Ishikawa (cell line): ENCODE data around the gene C14orf132.

Experiments
- CEBPB ChIP-seq: IDR thresholded peaks from 2 replicates; pipeline ENCODE4 v1.6.1; 2012
- CREB1 ChIP-seq: IDR thresholded peaks from 2 replicates; pipeline ENCODE4 v1.6.1; 2012; ENCODE audit warnings: low read depth
- EGR1 ChIP-seq: IDR thresholded peaks from 2 replicates; pipeline ENCODE4 v1.6.1; 2012
- EP300 ChIP-seq: IDR thresholded peaks from 2 replicates; pipeline ENCODE4 v1.6.1; 2012; ENCODE audit warnings: borderline replicate concordance
- FOXM1 ChIP-seq: IDR thresholded peaks from 2 replicates; pipeline ENCODE4 v1.6.1; 2012; ENCODE audit warnings: low read depth, borderline replicate concordance
- NFIC ChIP-seq: IDR thresholded peaks from 2 replicates; pipeline ENCODE4 v1.6.1; 2012
- RAD21 ChIP-seq: IDR thresholded peaks from 2 replicates; pipeline ENCODE4 v1.6.1; 2012; ENCODE audit warnings: low read depth
- TAF1 ChIP-seq: IDR thresholded peaks from 2 replicates; pipeline ENCODE4 v1.6.1; 2012; ENCODE audit warnings: low read depth, mild to moderate bottlenecking
- TCF12 ChIP-seq: IDR thresholded peaks from 2 replicates; pipeline ENCODE4 v1.6.1; 2012; ENCODE audit warnings: low read depth
- TEAD4 ChIP-seq: IDR thresholded peaks from 2 replicates; pipeline ENCODE4 v1.6.1; 2012
- YY1 ChIP-seq: IDR thresholded peaks from 2 replicates; pipeline ENCODE4 v1.6.1; 2012; ENCODE audit warnings: low read depth
- ZBTB7A ChIP-seq: IDR thresholded peaks from 2 replicates; pipeline ENCODE4 v1.6.1; 2012; ENCODE audit warnings: low read depth
- TF ChIP-seq, protein P1 (sequence below): IDR thresholded peaks from 2 replicates; pipeline ENCODE4 v1.6.1; 2012
- TF ChIP-seq, protein P2 (sequence below): IDR thresholded peaks from 2 replicates; pipeline ENCODE4 v1.6.1; 2012; ENCODE audit warnings: low read depth, mild to moderate bottlenecking

Gene C14orf132

DNA sequence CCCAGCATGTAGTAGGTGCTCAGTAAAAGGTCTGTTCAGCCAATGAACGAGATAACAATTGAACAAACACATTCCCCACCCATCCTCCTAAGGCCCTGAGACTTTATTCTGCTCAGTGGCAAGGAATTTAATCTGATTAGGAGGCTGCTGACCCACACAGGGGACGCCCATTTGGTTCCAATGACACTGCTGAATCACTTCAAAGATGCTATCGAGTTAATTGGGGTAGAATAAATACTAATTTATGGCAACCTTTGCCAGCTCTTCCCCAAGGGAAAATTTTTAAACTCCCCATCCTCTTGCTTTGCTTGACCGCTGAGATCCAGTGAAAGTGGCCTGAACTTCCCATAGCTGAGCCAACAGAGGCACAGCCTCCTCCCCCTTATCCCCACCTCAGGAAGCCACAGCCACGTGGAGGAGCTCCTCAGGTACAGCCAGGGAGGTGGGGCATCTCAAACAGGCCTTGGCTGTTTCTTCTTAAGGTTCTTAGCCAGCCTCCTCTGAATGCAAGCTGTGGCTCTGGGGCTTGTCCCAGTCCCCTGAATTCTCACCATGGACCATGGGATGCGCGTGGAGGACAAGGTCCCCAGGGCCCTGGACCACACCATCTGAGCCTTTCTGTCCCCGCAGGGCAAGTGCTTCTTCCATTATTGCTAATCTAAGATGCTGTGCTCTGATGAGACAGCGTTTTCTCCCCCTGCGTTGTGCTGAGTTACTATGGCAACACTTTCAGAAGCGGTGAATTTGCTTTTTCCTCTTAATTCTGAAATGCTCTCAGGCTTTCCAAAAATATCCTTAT, 26.7 kb downstream of the C14orf132 start:
- no peak for TF ChIP-seq FOXM1
- TF ChIP-seq TEAD4, result no peak
- no peak for TF ChIP-seq NFIC
- no peak for TF ChIP-seq TAF1
- TF ChIP-seq, protein P1, sequence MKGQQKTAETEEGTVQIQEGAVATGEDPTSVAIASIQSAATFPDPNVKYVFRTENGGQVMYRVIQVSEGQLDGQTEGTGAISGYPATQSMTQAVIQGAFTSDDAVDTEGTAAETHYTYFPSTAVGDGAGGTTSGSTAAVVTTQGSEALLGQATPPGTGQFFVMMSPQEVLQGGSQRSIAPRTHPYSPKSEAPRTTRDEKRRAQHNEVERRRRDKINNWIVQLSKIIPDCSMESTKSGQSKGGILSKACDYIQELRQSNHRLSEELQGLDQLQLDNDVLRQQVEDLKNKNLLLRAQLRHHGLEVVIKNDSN, result no peak
- TF ChIP-seq EP300, result no peak
- TF ChIP-seq RAD21, result no peak
- TF ChIP-seq CEBPB, result no peak
- no peak for TF ChIP-seq TCF12
- TF ChIP-seq, protein P2, sequence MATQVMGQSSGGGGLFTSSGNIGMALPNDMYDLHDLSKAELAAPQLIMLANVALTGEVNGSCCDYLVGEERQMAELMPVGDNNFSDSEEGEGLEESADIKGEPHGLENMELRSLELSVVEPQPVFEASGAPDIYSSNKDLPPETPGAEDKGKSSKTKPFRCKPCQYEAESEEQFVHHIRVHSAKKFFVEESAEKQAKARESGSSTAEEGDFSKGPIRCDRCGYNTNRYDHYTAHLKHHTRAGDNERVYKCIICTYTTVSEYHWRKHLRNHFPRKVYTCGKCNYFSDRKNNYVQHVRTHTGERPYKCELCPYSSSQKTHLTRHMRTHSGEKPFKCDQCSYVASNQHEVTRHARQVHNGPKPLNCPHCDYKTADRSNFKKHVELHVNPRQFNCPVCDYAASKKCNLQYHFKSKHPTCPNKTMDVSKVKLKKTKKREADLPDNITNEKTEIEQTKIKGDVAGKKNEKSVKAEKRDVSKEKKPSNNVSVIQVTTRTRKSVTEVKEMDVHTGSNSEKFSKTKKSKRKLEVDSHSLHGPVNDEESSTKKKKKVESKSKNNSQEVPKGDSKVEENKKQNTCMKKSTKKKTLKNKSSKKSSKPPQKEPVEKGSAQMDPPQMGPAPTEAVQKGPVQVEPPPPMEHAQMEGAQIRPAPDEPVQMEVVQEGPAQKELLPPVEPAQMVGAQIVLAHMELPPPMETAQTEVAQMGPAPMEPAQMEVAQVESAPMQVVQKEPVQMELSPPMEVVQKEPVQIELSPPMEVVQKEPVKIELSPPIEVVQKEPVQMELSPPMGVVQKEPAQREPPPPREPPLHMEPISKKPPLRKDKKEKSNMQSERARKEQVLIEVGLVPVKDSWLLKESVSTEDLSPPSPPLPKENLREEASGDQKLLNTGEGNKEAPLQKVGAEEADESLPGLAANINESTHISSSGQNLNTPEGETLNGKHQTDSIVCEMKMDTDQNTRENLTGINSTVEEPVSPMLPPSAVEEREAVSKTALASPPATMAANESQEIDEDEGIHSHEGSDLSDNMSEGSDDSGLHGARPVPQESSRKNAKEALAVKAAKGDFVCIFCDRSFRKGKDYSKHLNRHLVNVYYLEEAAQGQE, result no peak
- TF ChIP-seq CREB1, result no peak

DNA sequence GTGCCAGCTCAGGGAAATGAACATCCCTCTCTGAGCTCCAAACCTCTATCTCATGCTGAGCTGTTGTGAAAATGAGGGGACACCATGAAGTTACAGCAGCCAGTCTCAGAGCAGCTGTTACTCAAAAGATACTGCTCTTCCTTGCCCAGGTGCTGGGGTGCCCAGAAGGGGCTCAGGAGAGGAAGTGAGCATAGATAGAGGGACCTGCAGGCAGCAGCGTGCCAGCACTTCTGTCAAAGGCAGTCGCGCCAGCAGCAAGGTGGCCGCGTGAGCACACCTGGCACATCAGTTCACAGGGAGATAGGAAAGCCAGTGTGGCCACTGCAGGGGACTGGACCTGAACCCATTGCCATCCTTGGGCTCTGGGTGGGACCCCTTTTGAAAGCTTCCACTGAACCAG, 27.8 kb downstream of the C14orf132 start:
- TF ChIP-seq CEBPB (no peak), EP300 (no peak), ZBTB7A (no peak), TAF1 (no peak), YY1 (no peak), RAD21 (no peak)
- TF ChIP-seq, protein P2, result no peak

DNA sequence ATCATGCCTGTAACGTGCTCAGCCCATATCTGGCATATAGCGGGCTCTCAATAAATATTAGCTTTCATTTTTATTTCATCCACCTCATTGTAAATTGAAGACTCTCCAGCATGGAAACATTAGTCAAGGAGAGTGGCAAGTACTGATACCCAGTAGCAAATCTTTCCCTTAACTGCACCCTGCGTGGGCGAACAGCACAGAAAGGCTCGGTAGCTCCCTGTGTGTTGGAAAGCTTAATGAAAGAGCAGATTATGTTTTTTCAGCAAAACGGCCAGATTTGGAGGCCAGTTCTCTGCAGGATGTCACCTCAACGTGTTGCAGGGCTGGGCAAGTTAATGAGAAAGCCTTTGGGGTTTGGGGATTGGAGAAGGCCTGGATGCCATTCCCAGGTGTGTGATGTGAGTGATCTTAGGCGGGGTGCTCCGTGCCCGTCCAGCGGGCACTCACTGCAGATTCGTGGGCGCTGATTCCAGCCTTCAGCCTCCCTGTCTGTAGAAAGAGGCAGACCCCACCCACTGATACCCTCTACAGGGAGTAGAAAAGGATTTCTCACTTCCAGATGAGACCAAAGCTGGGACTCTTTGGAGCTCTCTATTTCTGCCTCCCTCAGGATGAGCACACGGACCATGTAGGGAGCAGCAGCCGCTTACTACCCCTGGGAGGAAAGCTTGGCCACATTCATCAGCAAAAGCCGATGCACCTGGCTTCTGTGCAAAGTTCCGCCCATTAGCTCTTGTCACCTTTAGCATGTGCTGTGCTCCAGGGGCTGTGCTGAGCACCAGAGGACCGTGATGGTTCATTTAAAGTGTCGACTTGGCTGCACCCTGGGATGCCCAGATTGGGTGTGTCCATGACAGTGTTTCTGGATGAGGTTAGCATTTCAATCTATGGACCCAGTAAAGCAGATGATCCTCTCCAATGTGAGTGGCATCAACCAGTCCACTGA, 29.1 kb downstream of the C14orf132 start:
- no peak for TF ChIP-seq EP300
- no peak for TF ChIP-seq TAF1
- no peak for TF ChIP-seq NFIC
- TF ChIP-seq, protein P1, result no peak
- TF ChIP-seq, protein P2, result no peak
- no peak for TF ChIP-seq CEBPB

DNA sequence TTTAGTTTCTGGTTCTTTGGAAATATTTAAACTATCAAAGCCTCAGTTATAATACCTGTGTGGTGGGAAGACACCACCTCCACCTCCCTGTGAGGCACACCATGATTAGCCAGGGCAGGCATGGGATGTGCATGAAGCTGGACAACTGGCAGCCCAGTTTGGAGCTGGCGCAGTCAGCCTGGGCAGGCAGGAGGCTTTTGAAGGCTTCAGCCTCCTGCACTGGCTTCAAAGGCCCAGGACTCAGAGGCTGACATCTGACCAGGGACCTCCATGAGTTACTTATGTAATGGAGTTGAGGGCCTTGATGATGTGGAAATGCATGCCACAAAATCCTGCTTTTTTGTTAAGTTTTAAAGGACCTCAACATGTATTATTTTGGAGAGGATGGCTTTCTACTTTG, 30.3 kb downstream of the C14orf132 start:
- no peak for TF ChIP-seq EGR1
- no peak for TF ChIP-seq CEBPB
- TF ChIP-seq TEAD4, result no peak
- no peak for TF ChIP-seq RAD21
- TF ChIP-seq ZBTB7A, result no peak
- TF ChIP-seq, protein P2, result no peak
